GM18861 (cell line): ENCODE measurements around the gene MEIS2.

Experiments
- ATAC-seq: cut with Tn5 transposase; IDR thresholded peaks from one replicate; pipeline ENCODE4 v1.9.1; 2021; ENCODE audit not compliant: unreplicated experiment

The MEIS2 gene

DNA sequence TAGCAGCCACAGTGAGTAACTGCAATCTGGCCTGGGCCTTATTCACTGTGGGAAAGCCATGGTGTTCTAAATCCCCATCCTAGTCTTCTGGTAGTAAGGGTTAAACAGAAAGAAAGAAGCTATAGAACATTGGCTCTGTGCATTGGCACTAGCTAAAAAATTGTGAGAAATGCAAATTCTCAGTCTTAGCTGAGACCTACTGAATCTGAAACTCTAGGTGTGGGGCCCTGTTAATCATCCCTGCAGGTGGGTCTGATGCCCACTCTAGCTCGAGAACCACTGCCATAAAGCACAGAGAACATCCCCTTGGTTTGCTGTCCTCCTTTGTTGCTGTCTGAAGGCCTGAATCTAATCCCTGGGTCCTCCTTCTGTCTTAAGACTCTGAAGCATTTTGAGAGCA, 59.3 kb downstream of the MEIS2 start:
- no peak for ATAC-seq

DNA sequence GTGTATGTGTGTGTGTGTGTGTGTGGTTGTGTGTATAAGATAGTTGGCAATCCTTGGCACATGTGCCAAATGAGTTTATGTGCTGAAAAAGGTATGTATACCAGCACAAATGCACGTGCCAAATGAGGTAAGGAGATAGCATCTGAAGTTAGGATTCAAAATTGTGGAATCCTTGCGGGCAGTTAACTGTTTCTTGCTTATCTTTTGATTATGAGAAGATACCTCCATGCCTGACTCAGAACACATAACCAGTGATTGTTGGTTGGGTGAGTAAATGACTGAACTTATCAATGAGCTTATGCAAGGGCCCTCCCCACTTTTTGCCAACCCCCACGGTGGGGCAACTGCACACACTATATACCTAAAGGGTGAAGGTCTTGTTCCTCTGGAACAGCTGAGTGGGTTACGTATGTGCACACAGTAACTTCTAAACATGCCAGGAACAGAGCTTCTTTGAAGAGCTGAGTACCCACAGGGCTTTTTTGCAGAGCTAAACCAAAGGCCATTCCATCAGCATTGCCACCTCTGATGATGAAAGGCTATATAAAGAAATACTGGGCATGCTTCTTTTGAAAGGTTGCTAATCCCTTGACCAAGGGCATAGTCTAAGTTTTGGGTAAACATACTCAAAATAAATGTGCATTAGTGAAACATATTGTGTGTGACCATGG, 60.1 kb downstream of the MEIS2 start:
- ATAC-seq = no peak

DNA sequence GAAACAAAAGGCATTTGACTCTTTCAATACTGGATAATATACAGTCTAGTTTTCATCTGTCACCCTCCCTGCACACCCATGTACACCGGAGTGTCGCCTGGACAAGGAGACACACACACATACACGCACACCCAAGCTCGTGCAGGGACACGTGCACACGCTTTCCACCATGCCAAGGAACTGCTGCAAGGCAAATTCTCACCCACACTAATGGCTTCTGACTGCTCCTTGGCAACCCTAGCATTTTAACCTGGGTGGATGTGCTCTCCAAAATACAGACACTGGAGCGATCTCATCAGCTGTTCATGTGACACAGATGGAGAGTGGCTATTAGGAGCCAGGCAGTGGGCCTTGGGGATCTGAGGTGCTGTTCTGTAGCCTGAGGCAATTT, 61.6 kb downstream of the MEIS2 start:
- ATAC-seq = no peak

DNA sequence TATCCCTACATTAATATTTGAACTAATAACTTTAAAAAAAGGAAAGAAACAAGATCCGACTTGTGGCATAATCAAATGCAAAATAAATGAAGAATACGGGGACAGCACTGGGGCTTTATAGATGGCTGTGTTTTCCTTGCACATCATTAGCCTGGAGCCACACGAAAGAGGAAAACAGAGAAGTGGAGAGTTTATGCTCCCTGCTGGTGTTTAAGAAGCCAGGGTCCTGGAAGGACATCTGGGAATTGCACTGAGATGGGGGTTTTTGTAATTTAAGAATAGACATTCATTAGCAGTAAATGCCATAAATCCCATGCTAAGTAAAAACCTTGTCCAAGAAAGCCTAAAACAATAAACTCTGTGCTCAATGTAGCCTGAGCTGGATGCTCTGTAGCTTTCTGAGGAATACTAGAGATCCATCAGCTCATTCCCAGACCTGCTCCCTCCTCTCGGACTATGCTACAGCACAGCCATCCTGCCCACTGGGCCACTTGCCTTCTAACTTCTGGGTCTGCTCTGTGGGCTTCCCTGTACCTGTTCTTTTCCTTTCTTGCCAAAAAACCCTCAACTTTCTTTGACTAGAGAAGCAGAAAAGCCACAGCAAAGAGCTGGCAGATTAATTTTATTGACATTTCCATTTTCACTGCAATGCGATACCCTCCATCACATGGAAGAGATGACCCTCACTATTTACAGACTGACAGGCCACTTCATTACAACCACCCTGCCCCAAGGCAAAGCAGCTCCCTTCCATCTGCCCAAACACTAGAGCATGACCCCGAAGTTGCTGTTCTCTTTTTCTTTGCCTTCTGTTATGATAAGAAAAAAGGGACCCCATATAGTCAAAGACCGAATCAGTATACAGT, 62.3 kb downstream of the MEIS2 start:
- no peak for ATAC-seq

DNA sequence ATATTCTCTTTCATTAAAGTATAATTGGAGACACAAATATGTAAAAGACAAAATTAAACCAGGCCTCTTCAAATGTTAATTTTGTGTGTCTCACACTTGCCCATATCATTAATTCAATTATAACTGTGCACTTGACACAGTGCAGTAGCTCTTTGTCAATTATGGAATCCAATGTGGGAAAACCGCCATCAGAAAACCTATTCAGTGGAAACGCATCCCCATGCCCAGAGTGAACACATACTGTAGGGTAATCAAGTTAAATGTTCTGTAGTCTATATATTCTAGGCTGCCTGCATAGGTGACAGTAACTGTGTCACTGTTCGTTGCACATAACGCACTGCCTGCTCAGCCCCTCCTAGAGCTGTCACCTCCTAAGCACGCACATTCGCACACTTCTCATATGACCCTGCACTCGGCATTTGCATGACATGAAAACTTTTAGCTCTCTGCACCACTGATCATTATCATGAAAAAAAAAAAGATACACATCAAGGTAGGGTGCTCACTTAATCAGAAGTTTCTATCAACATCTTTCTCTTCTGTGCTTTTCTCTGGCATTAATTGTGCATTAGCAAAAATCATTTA, 63.2 kb downstream of the MEIS2 start:
- no peak for ATAC-seq

DNA sequence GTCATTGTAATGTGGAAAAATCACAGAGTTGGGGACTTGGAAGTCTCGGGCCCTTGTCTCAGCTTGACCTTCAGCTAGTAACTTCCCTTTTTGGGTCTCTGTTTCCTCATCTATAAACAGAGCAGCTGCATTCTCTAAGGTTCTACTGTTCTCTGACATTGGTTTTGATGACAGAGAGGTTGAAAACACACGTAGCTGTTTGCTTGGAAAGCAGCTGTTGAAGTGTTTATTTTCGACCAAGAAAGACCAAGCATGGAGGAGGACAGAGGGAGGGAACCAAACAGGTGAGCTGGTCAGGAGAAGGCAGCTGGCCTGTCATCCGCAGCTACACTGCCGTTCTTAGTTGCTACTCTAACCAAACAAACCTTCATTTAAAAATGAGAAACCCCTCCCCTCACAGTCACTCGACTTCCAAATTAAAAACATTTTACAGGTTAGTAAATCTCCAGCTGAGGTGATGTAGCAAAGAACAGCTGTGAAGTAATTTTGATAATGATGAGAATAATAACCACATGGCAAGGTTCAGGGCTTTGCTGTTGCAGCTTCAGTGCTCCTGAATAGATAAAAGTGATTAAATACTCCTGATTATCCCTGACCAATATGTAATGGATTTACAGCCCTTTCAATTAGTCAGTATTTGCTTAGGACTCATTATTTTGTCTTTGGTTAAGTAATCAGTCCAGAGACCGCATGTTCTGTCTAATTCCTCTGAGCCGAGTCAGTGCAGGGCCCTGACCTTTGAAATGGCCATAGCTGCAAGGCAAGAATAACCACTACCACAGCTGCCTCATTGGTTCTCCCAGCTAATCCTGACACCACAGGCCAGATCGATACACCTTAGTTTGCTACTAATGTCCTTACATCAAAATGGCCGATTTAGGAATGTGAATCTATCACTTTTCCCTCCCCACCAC, 65.3 kb downstream of the MEIS2 start:
- no peak for ATAC-seq

DNA sequence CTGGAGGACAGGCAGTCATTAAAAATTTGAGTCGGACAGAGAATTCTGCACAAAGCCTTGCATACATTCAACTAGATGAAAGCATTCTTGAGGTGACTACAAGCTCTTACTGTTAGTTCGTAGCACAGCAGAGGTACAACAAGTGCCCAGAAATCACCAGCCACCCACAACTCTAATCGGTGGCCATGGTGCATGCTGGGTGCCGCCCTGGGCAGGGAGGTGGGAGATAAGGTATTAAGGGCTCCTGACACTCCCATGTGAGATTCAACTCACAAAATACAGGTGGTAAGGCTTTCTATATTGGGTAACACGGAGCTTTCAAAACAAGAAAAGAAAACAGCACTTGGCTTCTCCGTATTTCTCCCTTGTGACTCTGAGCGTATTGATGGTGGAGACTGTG, 66.0 kb downstream of the MEIS2 start:
- ATAC-seq = no peak

DNA sequence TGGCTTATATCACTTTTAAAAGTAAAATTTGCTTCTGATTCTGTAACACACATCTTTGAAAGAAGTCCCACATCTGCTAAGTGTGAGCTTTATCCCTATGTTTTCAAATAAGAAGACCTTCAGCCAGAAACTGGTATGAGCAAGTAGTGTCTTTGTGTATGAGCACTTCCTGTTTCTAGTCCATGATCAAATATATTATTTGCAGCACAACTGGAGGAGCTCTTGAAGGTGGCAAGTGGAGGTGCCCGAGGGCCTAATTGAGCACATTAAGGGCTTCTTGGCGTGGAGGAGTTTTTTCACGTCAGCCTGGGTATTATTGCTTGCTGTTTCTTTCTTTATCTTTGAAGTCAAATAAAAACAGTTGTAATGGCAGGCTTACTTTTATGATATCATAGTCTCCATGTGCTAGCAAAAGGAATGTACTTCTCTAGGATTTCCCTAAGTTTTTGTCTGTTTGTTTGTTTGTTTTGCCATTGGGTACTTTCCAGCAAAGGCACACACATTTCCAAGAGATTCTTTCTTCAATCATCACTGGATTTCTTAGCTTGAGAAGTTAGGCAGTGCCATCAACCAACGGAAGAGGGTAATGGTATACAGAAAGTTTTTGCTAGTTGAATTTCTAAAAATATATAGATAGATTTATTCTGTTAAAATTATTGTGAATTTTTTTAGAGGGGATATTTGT, 68.1 kb downstream of the MEIS2 start:
- ATAC-seq = no peak

DNA sequence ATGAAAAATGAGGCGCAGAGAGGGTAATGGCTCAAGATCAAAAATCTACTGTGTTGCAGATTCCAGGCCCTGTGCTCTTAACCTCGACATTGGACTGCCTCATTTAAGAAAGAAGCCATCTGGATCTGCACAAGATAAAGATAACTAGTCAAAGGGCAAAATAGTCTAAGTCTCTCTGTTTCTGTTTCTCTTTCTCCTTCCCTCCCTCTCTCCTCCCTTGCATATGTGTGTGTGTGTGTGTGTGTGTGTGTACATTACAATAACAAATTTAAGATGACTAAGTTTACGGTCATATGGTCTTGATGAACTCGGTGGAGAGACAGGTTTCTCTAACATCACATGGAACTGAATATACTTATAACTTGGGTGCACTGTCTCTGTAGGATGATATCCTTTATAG, 69.2 kb downstream of the MEIS2 start:
- ATAC-seq = no peak

DNA sequence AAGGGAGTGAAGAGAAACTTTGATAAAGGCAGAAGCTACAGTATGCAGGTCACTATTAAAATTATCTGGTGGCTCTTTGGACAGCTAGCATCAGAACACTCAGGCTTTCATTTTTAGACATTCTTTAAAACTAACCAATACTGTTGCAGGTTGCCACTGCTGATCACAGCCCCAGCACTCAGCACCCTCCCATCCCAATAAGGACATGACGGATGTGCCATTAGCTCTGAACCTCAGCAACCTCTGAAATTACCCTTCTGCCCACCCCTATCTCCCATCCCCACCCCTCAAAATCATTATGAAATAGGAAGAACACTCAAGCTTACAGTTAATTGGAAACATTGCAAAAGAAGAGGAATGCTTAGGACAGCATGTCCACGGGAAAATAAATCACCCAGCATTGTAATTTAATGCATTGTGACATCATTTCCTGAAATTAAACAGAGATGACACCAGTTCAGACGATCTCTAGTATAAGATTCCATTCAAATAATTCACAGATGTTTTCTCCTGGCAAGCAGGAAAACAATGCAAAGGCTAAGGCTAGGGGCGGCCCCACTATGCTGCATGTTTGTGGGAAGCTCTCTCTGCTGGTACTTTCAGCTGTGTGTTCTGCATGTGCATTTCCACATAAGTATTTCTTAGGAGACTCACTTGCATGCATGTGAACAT, 71.6 kb downstream of the MEIS2 start:
- ATAC-seq = no peak

DNA sequence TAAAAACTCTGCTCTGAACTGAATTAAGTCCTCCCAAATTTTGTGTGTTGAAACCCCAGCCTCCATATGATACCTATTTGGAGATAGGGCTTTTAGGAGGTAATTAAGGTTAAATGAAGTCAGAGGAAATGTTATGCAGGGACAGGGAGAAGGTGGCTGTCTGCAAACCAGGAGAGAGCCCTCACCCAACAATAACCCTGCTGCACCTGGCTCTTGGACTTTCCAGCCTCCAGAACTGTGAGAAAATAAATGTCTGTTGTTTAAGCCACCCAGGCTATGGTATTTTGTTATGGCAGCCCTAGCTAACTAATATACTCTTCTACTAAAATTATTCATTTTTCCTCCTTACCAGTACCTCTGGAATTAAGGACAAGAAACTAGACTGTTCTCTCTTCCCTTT, 79.5 kb downstream of the MEIS2 start:
- no peak for ATAC-seq

DNA sequence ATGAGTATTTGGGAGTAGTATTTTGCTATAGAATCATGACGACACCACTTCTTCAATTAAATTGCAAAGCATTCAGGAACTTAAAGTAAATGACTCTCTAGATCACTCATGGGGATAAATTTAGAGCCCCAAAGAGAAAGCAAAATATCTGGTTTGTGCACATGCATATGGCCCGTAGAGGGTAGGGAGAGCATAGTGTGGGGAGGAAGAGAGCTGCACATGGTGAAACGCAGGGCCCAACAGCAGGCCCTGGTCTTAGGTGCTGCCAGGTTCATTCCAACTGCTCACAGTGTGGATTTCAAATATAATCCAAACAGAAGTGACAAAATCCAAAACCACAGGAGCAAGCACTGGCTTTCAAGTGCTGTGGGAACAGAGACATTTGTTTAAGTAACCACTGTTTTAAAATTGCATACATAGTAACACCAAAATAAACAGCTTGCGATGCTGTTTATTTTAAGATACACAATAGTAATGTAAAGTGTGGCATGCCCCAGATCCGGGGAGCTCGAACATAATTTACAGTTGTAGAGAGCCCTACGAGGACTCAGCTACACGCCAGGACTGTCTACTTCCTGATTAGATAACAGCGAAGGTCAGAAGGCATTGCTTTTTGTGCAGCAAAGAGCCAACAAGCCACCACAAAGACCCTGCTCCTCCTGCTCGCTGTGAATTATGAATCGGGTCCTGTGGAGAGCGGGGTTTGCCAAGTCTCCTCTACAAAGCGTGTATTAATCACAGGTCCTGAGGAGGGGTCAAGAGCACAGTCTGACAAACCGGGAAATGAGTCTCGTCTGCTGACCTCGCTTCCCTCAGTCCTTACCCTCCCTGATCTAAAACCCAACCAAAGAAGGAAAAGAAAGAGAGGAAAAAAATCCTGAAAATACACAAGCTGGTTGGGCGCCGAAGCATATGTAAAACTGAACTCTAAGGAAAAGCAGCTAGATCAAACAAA, 80.6 kb downstream of the MEIS2 start:
- ATAC-seq = no peak

DNA sequence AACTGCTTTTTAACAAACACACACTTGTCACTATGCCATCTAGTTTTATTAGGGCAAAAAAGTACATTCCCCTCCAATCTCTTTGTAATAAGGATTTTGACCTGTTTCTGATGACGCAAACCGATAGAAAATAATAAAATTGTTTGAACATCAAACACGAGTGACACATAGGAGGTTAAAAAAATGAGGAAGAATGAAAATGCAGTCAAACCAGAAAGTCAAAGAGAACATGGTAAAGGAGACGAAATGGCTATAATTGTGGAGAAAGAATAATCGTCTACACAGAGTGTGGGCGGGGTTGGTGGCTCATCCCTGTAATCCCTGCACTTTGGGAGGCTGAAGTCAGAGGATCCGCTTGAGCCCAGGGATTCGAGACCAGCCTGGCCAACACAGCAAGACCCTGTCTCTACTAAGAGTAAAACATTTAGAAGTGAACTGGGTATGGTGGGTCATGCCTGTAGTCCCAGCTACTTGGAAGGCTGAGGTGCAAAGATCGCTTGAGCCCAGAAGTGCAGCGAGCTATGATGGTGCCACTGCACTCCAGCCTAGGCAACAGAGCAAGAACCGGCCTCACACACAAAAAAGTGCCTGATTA, 83.2 kb downstream of the MEIS2 start:
- ATAC-seq = no peak

DNA sequence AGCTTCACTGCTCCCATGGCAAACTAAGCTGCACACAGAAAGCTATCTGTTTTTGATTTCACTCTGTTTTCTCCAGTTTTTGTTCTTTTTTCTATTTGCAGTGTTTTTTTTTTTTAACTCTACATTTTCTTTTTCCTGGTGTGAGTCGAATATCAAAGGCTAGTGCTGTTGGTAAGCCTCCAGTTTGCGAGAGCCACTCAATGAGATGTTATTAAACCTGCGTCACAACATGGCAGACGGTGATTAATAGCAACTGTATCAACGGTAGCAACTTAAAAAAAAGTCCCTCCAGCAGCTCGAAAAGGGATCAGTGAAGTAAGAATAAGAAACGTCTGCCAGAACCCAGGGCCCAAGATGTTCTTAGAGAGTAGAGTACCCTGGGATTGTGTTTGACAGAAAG, 84.1 kb downstream of the MEIS2 start:
- no peak for ATAC-seq

DNA sequence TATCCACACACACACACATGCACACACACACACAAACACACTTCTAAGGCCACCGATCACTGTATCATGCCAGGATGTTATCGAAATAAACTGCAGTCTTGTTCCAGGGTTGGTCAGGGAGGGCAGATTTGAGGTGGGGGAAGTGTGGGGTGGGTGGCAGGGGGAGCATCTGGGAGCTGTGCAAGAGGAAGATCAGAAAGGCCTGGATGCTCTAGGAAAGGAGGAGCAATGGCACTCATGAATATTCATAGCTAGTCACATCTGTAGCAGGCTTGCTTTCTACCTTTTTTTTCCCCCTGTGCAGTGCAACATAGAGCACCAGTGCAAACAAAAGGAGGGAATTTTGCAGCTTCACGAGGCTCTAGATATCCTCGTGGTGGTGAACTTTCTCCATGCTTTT, 84.9 kb downstream of the MEIS2 start:
- no peak for ATAC-seq

DNA sequence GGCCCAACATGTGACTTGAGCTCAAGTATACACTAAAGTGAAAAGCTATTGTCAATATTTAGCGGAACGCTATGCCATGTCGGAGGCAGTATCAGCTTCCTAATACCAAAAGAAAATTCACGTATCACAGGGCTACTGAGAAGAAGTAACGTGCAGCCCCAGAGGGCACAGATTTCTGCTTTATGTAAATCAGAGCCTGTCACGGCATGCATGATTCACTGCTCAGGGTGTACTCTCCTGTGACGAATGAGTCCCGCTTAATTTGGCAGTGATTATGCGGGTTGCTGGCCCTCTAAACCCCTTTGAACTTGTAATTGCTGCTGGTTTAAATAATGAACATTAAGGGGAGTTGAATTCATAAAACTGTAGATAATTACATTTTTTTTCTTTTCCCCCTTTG, 85.3 kb downstream of the MEIS2 start:
- no peak for ATAC-seq

DNA sequence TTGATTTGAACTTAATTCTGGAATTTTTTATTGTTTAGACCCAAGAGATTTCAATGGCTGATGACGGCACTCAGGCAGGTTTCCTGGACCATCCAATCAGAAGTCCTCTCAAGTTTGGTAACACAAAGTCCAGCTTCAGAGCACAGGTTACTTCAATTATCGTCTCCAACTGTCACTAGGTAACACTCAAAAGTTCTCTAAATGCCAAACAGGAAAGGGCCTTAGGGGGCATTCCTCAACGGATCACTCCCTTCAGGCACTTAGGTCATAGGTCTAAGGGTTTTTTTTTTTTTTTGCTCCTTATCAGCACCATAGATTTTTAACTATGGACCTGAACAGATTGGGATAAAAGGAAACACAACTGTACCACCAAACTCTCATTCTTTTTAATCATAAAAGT, 85.8 kb downstream of the MEIS2 start:
- ATAC-seq = no peak

DNA sequence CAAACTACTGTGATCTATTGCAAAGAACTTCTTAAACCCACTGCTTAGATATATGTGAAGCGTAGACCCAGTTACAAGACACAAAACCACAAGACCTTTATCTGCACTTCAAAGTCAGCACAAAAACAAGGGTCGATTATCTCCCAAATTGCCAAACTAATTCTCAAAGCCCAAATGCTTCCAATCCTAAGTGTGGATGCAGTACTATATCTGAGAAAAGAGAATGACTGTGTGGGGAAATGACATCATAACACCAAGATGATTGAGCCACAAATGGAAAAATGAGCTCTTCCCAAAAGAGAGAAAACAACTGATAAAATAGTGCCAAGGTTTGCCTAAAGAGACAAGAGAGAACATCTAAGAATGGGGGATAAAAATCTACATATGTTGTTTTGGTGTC, 86.2 kb downstream of the MEIS2 start:
- ATAC-seq = no peak

DNA sequence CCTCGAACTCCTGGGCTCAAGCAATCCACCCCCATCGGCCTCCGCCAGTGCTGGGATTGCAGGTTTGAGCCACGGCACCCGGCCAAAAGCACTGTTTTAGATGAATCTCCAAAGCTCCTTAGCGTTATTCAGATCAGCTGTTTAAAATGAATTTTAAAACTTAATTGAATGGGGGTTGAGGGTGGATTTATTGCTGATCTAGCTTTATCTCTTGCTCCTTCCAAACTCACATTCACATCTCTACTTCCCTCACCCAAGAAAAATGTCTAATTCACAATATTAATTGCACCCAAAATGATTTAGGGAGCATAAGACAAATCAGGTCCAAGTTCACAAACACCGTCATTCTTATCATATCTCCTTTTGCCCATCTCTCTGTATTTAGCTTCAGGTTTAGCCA, 89.8 kb downstream of the MEIS2 start:
- no peak for ATAC-seq
